ENCODE results near the gene MFAP5.

The MFAP5 gene

GRCh38 chr12:8661016-8661415 lies 1.6 kb downstream of the MFAP5 start:
- no peaks in the 10 kb centered on the region for H3K9me3 ChIP-seq (ENCODE audit: severe bottlenecking)
- no peak for TF ChIP-seq CTCF (IDR thresholded peaks at IDR 0.05; ENCODE audit: low read depth, low read length)
- no peak for DNase-seq
- no peaks in the 10 kb centered on the region for H3K27me3 ChIP-seq (ENCODE audit: insufficient read depth, low read depth, severe bottlenecking)
- H3K27ac ChIP-seq, result no peak overlapping the region
- no peak overlapping the region for H3K4me3 ChIP-seq (ENCODE audit: low read depth, low read length)
- H3K36me3 ChIP-seq, result no peaks in the 10 kb centered on the region

GRCh38 chr12:8658346-8658745 lies 4.3 kb downstream of the MFAP5 start:
- no peak for DNase-seq
- no peak for TF ChIP-seq CTCF (IDR thresholded peaks at IDR 0.05; ENCODE audit: low read depth, low read length)
- H3K27me3 ChIP-seq (ENCODE audit: insufficient read depth, low read depth, severe bottlenecking), result no peaks in the 10 kb centered on the region
- H3K9me3 ChIP-seq (ENCODE audit: severe bottlenecking), result no peaks in the 10 kb centered on the region
- no peaks in the 10 kb centered on the region for H3K36me3 ChIP-seq
- H3K27ac ChIP-seq, result no peak overlapping the region
- no peak overlapping the region for H3K4me3 ChIP-seq (ENCODE audit: low read depth, low read length)

- Histone ChIP-seq H3K36me3 (no peaks in the 10 kb centered on the region), H3K27ac (no peak overlapping the region), H3K27me3 (ENCODE audit: insufficient read depth, low read depth, severe bottlenecking) (no peaks in the 10 kb centered on the region), H3K4me3 (ENCODE audit: low read depth, low read length) (no peak overlapping the region), H3K9me3 (ENCODE audit: severe bottlenecking) (no peaks in the 10 kb centered on the region)
- no peak for TF ChIP-seq CTCF (IDR thresholded peaks at IDR 0.05; ENCODE audit: low read depth, low read length)
- DNase-seq, result no peak
These were observed 7.2 kb downstream of the MFAP5 start for GRCh38 chr12:8655421-8655820.

- Histone ChIP-seq H3K36me3 (no peaks in the 10 kb centered on the region), H3K9me3 (ENCODE audit: severe bottlenecking) (no peaks in the 10 kb centered on the region), H3K27ac (no peak overlapping the region), H3K4me3 (ENCODE audit: low read depth, low read length) (no peak overlapping the region), H3K27me3 (ENCODE audit: insufficient read depth, low read depth, severe bottlenecking) (no peaks in the 10 kb centered on the region)
- no peak for TF ChIP-seq CTCF (IDR thresholded peaks at IDR 0.05; ENCODE audit: low read depth, low read length)
- DNase-seq, result no peak
These were observed 13.9 kb downstream of the MFAP5 start for GRCh38 chr12:8648576-8649205.

GRCh38 chr12:8647968-8648367 lies 14.7 kb downstream of the MFAP5 start:
- Histone ChIP-seq H3K4me3 (ENCODE audit: low read depth, low read length) (no peak overlapping the region), H3K27me3 (ENCODE audit: insufficient read depth, low read depth, severe bottlenecking) (no peaks in the 10 kb centered on the region), H3K9me3 (ENCODE audit: severe bottlenecking) (no peaks in the 10 kb centered on the region), H3K27ac (no peak overlapping the region), H3K36me3 (no peaks in the 10 kb centered on the region)
- DNase-seq, result no peak
- TF ChIP-seq CTCF (IDR thresholded peaks at IDR 0.05; ENCODE audit: low read depth, low read length), result no peak

All from WERI-Rb-1 (cell line).